Mucosa of descending colon (tissue), 3 donors: Measurements from ENCODE around the gene PAGR1. TPM values are rescaled to one million over a fixed set of nuclear protein-coding genes. Genes with fewer than 3 reads are reported as not detected.
A peak's percentile ranks its signal among the peaks of the same experiment; 100 is the strongest.

Source experiments
- ATAC-seq: fragments of 200-7000 bp; cut with Tn5 transposase; one replicate; pipeline ENCODE4 v1.9.1; 2020; ENCODE audit warnings: mild to moderate bottlenecking, moderate library complexity
- DNase-seq, 3 donors: peaks; one replicate each; pipeline ENCODE4 v3.0.0-alpha.2; 2020
- H3K36me3 ChIP-seq: fragments of 200-600 bp; one replicate; pipeline ENCODE4 v1.8.0; 2021; ENCODE audit warnings: low read depth, mild to moderate bottlenecking
- H3K4me1 ChIP-seq: fragments of 200-600 bp; one replicate; pipeline ENCODE4 v1.8.0; 2021; ENCODE audit warnings: low read depth, mild to moderate bottlenecking
- H3K4me3 ChIP-seq: fragments of 200-600 bp; one replicate; pipeline ENCODE4 v1.8.0; 2021; ENCODE audit warnings: mild to moderate bottlenecking
- H3K9me3 ChIP-seq: fragments of 200-600 bp; one replicate; pipeline ENCODE4 v1.8.0; 2021; ENCODE audit warnings: mild to moderate bottlenecking
- intact Hi-C, 2 donors: fragments of 100-400 bp; cut with DNase I in 1 of 2; cut with micrococcal nuclease in 1 of 2; formaldehyde crosslinking; loops; one replicate each; pipeline versions ENCODE4 v1.11.0 to v1.11.1; 2022; cut with DNase I, micrococcal nuclease
- total RNA-seq, 3 donors: library from RNA; stranded (reverse); fragmentation: NEBNext Ultra II Directional in 2 of 3; extraction: Animal tissue kit (Norgen Biotek cat#: 25700) in 2 of 3; gene quantifications; one replicate each; pipeline versions ENCODE4 v1.2.1 to v1.2.4, GENCODE V29; 2021 to 2023
- TF ChIP-seq, protein P1 (sequence below): fragments of 200-600 bp; IDR thresholded peaks from one replicate; pipeline ENCODE4 v1.8.0; 2022; ENCODE audit warnings: antibody characterized with exemption, mild to moderate bottlenecking
- donor health status: DM: no; HTN: no; CAD: no; lungs with moderate emphysema.
- donor health status: DM: no; HTN: no; CAD: no.
- donor health status: DM: no; HTN: yes; CAD: no.

PAGR1 gene
- total RNA-seq, 3 donors from 2014 or later, result 15.6 to 25.1 (median 20.5) TPM

DNA sequence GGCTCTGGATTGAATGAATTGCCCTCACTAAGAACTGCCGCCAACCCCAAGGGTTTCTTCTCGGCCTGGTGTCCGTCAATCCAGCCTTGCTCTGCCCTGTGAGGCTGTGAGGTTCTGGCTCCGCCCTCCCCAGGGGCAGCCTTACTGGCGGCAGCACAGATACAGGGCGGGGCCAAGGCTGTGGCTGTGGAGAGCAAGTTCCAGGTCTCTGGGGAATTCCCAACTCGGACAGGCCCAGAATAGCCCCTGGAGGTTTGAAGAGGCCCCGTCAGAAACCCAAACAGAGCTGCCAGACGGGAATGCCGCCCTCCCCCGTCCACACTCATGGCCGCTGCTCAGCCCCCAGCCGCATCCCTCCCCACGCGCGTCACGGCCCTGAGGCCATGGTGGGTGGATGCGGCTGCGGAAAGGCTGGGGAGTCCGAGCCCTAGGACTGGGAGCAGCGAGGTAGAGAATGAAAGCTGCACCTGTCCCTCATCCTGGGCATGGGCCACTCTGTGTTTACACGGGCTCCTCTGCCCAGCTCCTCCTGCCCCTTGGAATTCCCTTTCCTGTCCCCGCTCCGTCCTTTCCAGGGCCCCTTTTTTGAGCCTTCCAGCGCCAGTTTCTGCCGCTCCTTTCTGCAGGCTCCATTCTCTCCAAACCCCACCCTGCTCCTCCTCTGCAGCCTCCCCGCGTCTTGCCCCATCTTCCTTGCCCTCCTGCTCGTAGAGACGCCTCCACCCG, 4.6 kb upstream of the PAGR1 start:
- intact Hi-C loops, result no loop called here
- TF ChIP-seq, protein P1, sequence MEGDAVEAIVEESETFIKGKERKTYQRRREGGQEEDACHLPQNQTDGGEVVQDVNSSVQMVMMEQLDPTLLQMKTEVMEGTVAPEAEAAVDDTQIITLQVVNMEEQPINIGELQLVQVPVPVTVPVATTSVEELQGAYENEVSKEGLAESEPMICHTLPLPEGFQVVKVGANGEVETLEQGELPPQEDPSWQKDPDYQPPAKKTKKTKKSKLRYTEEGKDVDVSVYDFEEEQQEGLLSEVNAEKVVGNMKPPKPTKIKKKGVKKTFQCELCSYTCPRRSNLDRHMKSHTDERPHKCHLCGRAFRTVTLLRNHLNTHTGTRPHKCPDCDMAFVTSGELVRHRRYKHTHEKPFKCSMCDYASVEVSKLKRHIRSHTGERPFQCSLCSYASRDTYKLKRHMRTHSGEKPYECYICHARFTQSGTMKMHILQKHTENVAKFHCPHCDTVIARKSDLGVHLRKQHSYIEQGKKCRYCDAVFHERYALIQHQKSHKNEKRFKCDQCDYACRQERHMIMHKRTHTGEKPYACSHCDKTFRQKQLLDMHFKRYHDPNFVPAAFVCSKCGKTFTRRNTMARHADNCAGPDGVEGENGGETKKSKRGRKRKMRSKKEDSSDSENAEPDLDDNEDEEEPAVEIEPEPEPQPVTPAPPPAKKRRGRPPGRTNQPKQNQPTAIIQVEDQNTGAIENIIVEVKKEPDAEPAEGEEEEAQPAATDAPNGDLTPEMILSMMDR, result no peak
- Histone ChIP-seq H3K4me3 (peak overlapping the region; percentile 6), H3K9me3 (no peaks in the 10 kb centered on the region), H3K4me1 (peaks cover 60% of the 10 kb centered on the region), H3K36me3 (no peaks in the 10 kb centered on the region)
- ATAC-seq (peak; percentile 60), DNase-seq (peak; percentile 95 to 97 (median 96))

DNA sequence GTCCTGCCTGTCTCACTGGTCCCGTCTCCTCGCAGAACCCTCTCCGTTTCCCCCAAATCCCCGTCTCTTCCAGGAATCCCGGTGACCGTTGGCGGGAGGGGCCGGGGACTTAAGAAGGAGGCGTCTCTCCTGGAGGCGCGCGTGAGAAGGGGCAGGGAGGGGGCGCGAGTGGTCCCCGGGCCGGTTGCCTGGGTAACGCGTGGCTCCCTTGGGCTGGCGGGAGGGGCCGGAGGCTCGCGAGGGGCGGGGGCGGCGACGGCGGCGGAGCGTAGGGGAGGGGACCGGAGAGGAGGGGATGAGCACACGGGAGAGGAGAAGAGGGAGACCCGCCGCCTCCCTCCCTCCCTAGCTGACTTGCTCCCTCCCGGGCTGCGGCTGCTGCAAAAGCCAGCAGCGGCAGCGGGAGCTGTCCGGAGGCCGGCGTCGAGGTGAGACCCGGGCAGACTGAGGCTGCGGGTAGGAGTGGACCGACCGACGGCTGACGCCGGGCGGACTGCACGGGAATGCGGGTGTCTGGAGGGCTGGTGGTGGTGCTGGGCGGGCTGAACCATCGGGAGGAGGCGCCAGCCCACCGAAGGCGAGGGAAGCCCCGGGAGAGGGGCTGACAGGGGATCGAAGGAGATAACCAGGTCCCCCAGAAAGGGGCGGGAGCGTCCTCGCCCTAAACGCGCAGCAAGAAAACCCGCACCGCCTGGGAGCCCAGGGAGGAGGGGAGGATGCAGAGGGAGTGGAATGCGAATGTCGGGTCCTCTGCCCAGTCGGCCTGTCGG, 3.9 kb upstream of the PAGR1 start, which contains the start of gene PRRT2:
Gene PRRT2, plus strand, starts transcription at position 298 of the 770 bp plus-strand sequence. CDS start 862 bp downstream, outside the sequence.
- no peaks in the 10 kb centered on the region for H3K36me3 ChIP-seq
- H3K4me3 ChIP-seq, result peak within 1 kb of the TSS; percentile 6
- H3K4me1 ChIP-seq, result peaks cover 62% of the 10 kb centered on the region
- peak; percentile 59 to 78 (median 76) for DNase-seq
- TF ChIP-seq, protein P1, result no peak
- ATAC-seq, result no peak
- intact Hi-C loops, result no loop called here
- no peaks in the 10 kb centered on the region for H3K9me3 ChIP-seq

DNA sequence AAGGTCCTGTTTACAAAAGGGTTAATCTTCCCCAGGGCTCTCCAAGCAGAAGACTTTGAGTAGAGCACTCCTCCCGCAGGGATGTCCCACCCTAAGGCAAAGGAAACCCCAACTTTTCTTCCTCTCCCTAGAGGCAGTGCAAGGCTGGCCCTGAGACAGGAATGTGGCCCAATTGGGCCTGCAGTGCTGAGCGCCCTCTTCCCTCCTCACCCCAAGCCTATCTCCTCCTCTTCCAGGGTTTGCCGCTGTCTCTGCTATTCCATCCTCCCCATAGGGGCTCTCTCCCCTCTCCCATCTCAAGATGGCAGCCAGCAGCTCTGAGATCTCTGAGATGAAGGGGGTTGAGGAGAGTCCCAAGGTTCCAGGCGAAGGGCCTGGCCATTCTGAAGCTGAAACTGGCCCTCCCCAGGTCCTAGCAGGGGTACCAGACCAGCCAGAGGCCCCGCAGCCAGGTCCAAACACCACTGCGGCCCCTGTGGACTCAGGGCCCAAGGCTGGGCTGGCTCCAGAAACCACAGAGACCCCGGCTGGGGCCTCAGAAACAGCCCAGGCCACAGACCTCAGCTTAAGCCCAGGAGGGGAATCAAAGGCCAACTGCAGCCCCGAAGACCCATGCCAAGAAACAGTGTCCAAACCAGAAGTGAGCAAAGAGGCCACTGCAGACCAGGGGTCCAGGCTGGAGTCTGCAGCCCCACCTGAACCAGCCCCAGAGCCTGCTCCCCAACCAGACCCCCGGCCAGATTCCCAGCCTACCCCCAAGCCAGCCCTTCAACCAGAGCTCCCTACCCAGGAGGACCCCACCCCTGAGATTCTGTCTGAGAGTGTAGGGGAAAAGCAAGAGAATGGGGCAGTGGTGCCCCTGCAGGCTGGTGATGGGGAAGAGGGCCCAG, 3.0 kb upstream of the PAGR1 start:
- H3K4me1 ChIP-seq, result peaks cover 69% of the 10 kb centered on the region
- DNase-seq (peak in 1 of 3 donors; percentile 43), ATAC-seq (no peak)
- TF ChIP-seq, protein P1, result no peak
- no peak overlapping the region for H3K4me3 ChIP-seq
- no peaks in the 10 kb centered on the region for H3K9me3 ChIP-seq
- intact Hi-C loops, result no loop called here
- no peaks in the 10 kb centered on the region for H3K36me3 ChIP-seq

DNA sequence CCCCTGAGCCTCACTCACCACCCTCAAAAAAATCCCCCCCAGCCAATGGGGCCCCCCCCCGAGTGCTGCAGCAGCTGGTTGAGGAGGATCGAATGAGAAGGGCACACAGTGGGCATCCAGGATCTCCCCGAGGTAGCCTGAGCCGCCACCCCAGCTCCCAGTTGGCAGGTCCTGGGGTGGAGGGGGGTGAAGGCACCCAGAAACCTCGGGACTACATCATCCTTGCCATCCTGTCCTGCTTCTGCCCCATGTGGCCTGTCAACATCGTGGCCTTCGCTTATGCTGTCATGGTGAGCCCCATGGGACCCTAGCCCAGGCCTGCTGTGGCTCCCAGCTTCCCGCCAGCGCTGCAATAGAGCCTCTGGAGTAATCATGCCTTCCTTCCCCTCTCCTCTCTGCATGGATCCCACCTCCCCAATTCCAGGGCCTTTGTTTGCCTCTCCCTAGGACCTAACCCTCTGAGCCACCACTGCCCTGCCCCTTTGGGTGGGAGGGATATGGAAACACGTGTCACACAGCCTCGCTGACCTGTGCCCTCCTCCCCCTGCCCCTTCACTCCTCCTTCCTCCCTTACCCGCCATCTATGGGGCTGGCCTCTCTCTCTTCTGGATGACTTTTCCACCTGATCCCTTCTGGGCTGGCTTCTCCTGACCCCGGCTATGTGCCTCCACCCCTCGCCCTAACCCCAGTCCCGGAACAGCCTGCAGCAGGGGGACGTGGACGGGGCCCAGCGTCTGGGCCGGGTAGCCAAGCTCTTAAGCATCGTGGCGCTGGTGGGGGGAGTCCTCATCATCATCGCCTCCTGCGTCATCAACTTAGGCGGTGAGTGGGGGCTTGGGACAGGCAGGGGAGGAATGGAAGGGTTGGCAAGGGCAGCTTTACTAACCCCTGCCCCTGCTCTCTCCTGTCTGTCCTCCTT, 2.0 kb upstream of the PAGR1 start:
- intact Hi-C loops, result no loop called here
- ATAC-seq, result no peak
- H3K4me3 ChIP-seq, result no peak overlapping the region
- peak in 2 of 3 donors; percentile 44 to 64 for DNase-seq
- peaks cover 71% of the 10 kb centered on the region for H3K4me1 ChIP-seq
- TF ChIP-seq, protein P1, result no peak
- H3K36me3 ChIP-seq, result no peaks in the 10 kb centered on the region
- no peaks in the 10 kb centered on the region for H3K9me3 ChIP-seq
